Keratinocyte (primary cell): ENCODE measurements around the gene MMAB.

Experiments
- EZH2 ChIP-seq: IDR thresholded peaks from one replicate; pipeline ENCODE4 v1.6.1; 2012; ENCODE audit warnings: inconsistent platforms, mild to moderate bottlenecking, low read length, moderate library complexity
- TF ChIP-seq, protein P1 (sequence below), 3 experiments: IDR thresholded peaks in 1 of 3; conservative IDR thresholded peaks in 1 of 3; optimal IDR thresholded peaks in 1 of 3; 2 replicates in 2 of 3; 3 replicates in 1 of 3; pipeline versions ENCODE3 to v1.5.1; 2011; ENCODE audit warnings: low read length in 3 of 3, mild to moderate bottlenecking in 3 of 3, moderate library complexity in 2 of 3, control low read depth in 1 of 3, inconsistent platforms in 1 of 3; ENCODE audit not compliant: insufficient read depth in 2 of 3; ENCODE audit errors: extremely low read depth in 1 of 3

DNA sequence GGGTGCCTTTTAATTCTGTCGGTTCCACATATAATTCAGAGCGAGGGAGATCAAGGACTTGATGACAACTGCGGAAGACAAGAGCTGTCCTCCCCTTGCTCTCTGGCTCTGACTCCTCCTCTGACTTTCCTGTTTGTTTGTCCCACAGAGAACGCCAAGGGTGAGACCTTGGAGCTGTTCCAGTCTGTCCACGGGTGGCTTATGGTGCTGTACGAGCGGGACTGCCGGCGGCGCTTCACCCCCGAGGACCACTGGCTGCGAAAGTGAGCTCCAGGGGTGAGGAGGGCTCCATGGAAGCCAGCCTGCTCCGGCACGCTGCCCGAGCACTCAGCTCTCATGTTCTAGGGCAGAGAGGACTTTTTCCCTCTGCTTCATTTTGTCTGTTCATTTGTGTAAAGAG lies 63.1 kb downstream of the MMAB start:
- TF ChIP-seq, protein P1, sequence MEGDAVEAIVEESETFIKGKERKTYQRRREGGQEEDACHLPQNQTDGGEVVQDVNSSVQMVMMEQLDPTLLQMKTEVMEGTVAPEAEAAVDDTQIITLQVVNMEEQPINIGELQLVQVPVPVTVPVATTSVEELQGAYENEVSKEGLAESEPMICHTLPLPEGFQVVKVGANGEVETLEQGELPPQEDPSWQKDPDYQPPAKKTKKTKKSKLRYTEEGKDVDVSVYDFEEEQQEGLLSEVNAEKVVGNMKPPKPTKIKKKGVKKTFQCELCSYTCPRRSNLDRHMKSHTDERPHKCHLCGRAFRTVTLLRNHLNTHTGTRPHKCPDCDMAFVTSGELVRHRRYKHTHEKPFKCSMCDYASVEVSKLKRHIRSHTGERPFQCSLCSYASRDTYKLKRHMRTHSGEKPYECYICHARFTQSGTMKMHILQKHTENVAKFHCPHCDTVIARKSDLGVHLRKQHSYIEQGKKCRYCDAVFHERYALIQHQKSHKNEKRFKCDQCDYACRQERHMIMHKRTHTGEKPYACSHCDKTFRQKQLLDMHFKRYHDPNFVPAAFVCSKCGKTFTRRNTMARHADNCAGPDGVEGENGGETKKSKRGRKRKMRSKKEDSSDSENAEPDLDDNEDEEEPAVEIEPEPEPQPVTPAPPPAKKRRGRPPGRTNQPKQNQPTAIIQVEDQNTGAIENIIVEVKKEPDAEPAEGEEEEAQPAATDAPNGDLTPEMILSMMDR (optimal IDR thresholded peaks at IDR 0.05 in 1 of 3, IDR thresholded peaks at IDR 0.05 in 1 of 3, conservative IDR thresholded peaks at IDR 0.05 in 1 of 3; ENCODE audit: extremely low read depth in 1 of 3, insufficient read depth in 2 of 3, low read length in 3 of 3) = no peak
- TF ChIP-seq EZH2 = no peak
